SK-N-MC (cell line): ENCODE results near the gene ZNF396.

Experiments
- EZH2 ChIP-seq: fragments of 200-600 bp; sonication (generic); IDR thresholded peaks from one replicate; pipeline ENCODE4 v1.6.1; 2017; ENCODE audit warnings: antibody characterized with exemption
- FOXP2 ChIP-seq: optimal IDR thresholded peaks from 2 replicates; pipeline ENCODE3; 2011; ENCODE audit warnings: mild to moderate bottlenecking, moderate library complexity; ENCODE audit not compliant: insufficient read depth; ENCODE audit errors: extremely low read length, control extremely low read depth
- POLR2AphosphoS5 ChIP-seq: IDR thresholded peaks from 2 replicates; pipeline ENCODE4 v1.6.1; 2012; ENCODE audit warnings: mild to moderate bottlenecking, low read depth, low read length, borderline replicate concordance

DNA sequence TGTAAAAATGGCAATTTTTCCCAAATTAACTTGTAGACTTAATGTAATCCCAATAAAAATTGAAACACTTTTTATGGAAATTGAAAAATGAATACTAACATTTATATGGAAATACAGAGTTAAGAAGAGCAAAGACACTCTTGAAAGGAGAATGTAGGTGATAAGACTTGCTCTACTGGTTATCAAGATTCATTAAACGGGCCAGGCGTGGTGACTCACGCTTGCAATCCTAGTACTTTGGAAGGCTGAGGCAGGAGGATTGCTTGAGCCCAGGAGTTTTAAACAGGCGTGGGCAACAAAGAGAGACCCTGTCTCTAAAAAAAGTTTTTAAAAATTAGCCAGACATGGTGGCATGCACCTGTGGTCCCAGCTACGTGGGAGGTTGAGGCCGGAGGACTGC is 29.5 kb upstream of the ZNF396 start:
- TF ChIP-seq EZH2 (no peak), POLR2AphosphoS5 (no peak), FOXP2 (no peak)
